Pancreas (tissue), 10 donors: ENCODE measurements around the gene DAAM2. TPM values are rescaled to one million over a fixed set of nuclear protein-coding genes. Genes with fewer than 3 reads are reported as not detected.
A peak's percentile ranks its signal among the peaks of the same experiment; 100 is the strongest.

ENCODE experiments used
- ATAC-seq, 4 donors: fragments of 200-7000 bp; cut with Tn5 transposase; one replicate each; pipeline versions ENCODE4 v1.8.0 to v1.9.1; 2020; ENCODE audit warnings: mild to moderate bottlenecking in 4 of 4, moderate library complexity in 4 of 4
- DNase-seq, 6 donors: peaks; one replicate each; pipeline ENCODE4 v3.0.0-alpha.2; 2020
- FAIRE-seq: peaks from 2 replicates; lab custom pipeline; 2012; peaks lifted over from hg19 to GRCh38; lab: Jason Lieb, UNC
- H3K27ac ChIP-seq, 4 donors: fragments of 200-600 bp; sonication (generic); 1 replicate in 3 of 4; 2 replicates in 1 of 4; pipeline versions ENCODE4 v1.5.0 to v1.8.0; 2020
- H3K27me3 ChIP-seq, 4 donors: fragments of 200-600 bp; one replicate each; pipeline ENCODE4 v1.8.0; 2021
- H3K36me3 ChIP-seq, 3 donors: fragments of 200-600 bp; sonication (generic) in 1 of 3; one replicate each; pipeline versions ENCODE4 v1.5.0 to v1.8.0; 2020 to 2021
- H3K4me1 ChIP-seq, 3 donors: fragments of 200-600 bp; one replicate each; pipeline ENCODE4 v1.8.0; 2021
- H3K4me3 ChIP-seq, 4 donors: fragments of 200-600 bp; sonication (generic) in 2 of 4; one replicate each; pipeline versions ENCODE4 v1.5.0 to v1.8.0; 2020 to 2021
- H3K9me3 ChIP-seq, 4 donors: fragments of 200-600 bp; one replicate each; pipeline ENCODE4 v1.8.0; 2021
- WGBS, 2 donors: extraction: QIAGEN DNeasy Blood & Tissue Kit; methylation state at CpG; one replicate each; pipeline ENCODE4 v1.1.7; 2013; 5-methylcytosine and 5-hydroxymethylcytosine counted together
- intact Hi-C, 3 donors: fragments of 100-400 bp; cut with DNase I; formaldehyde crosslinking; loops; one replicate each; pipeline versions ENCODE4 v1.11.1 to v1.14.2; 2022
- polyA plus RNA-seq, 2 donors: library from polyadenylated mRNA; stranded (reverse); fragments of 200-250 nt; gene quantifications; one replicate each; pipeline ENCODE4 v1.2.3, GENCODE V29; 2013
- total RNA-seq, 6 donors: library from RNA; stranded (reverse); fragmentation: NEBNext Ultra II Directional in 4 of 6; extraction: Animal tissue kit (Norgen Biotek cat#: 25700) in 4 of 6; gene quantifications; one replicate each; pipeline versions ENCODE4 v1.2.1 to v1.2.4, GENCODE V29; 2021 to 2023
- TF ChIP-seq, protein P1 (sequence below), 4 donors: fragments of 200-600 bp; sonication (generic) in 3 of 4; IDR thresholded peaks; one replicate each; pipeline versions ENCODE4 v1.5.0 to v1.8.0; 2021; ENCODE audit warnings: antibody characterized with exemption in 4 of 4
- donor health status: healthy with polysubstance abuse.
- donor health status: DM: no; HTN: no; CAD: no; lungs with moderate emphysema.
- donor health status: DM: no; HTN: no; CAD: no.
- donor health status: control.
- donor health status: control.
- donor health status: Bipolar disorder and iron deficiency.
- donor health status: DM: yes; HTN: yes; CAD: no.
- donor health status: DM: no; HTN: no; CAD: no.
- donor health status: DM: no; HTN: no; CAD: no.
- donor health status: DM: yes; HTN: yes; CAD: no.

Gene DAAM2
- total and polyA plus RNA-seq, 8 donors: 4.0 to 10.5 (median 7.2) TPM

GRCh38 chr6:39923394-39923793 lies 131.2 kb downstream of the DAAM2 start:
- TF ChIP-seq, protein P1, sequence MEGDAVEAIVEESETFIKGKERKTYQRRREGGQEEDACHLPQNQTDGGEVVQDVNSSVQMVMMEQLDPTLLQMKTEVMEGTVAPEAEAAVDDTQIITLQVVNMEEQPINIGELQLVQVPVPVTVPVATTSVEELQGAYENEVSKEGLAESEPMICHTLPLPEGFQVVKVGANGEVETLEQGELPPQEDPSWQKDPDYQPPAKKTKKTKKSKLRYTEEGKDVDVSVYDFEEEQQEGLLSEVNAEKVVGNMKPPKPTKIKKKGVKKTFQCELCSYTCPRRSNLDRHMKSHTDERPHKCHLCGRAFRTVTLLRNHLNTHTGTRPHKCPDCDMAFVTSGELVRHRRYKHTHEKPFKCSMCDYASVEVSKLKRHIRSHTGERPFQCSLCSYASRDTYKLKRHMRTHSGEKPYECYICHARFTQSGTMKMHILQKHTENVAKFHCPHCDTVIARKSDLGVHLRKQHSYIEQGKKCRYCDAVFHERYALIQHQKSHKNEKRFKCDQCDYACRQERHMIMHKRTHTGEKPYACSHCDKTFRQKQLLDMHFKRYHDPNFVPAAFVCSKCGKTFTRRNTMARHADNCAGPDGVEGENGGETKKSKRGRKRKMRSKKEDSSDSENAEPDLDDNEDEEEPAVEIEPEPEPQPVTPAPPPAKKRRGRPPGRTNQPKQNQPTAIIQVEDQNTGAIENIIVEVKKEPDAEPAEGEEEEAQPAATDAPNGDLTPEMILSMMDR (IDR thresholded peaks at IDR 0.05): no peak
- intact Hi-C loops: no loop called here
- 36 to 58% methylated on average over 5 of the region's 5 CpGs for WGBS, 2 donors
- FAIRE-seq (no peak), DNase-seq (peak; percentile 37 to 95 (median 85)), ATAC-seq (peak; percentile 63 to 94 (median 88))
- peak overlapping the region in 2 of 4 donors; percentile 45 to 78 for H3K27ac ChIP-seq
- H3K4me1 ChIP-seq: peaks cover 0 to 30% (median 8%) of the 10 kb centered on the region in 3 donors
- H3K4me3 ChIP-seq: no peak overlapping the region
- H3K27me3 ChIP-seq: no peaks in the 10 kb centered on the region
- no peaks in the 10 kb centered on the region for H3K9me3 ChIP-seq
- H3K36me3 ChIP-seq: peaks cover 0 to 6% (median 0%) of the 10 kb centered on the region in 3 donors

GRCh38 chr6:39923861-39924260 lies 131.7 kb downstream of the DAAM2 start:
- peak overlapping the region in 2 of 4 donors; percentile 45 to 78 for H3K27ac ChIP-seq
- no peaks in the 10 kb centered on the region for H3K9me3 ChIP-seq
- DNase-seq: no peak
- no peaks in the 10 kb centered on the region for H3K27me3 ChIP-seq
- no peak overlapping the region for H3K4me3 ChIP-seq
- FAIRE-seq: no peak
- H3K36me3 ChIP-seq: peaks cover 0 to 6% (median 0%) of the 10 kb centered on the region in 3 donors
- 71% methylated on average over 6 of the region's 6 CpGs for WGBS, 2 donors
- peak in 1 of 4 donors; percentile 16 for ATAC-seq
- H3K4me1 ChIP-seq: peaks cover 0 to 26% (median 8%) of the 10 kb centered on the region in 3 donors
- intact Hi-C loops: no loop called here
- TF ChIP-seq, protein P1 (IDR thresholded peaks at IDR 0.05): no peak

GRCh38 chr6:39924283-39924682 lies 132.1 kb downstream of the DAAM2 start:
- Histone ChIP-seq H3K4me1 (peaks cover 0 to 23% (median 8%) of the 10 kb centered on the region in 3 donors), H3K9me3 (no peaks in the 10 kb centered on the region), H3K27me3 (no peaks in the 10 kb centered on the region), H3K36me3 (peaks cover 0 to 6% (median 0%) of the 10 kb centered on the region in 3 donors), H3K27ac (peak overlapping the region in 1 of 4 donors; percentile 78), H3K4me3 (no peak overlapping the region)
- intact Hi-C loops: no loop called here
- TF ChIP-seq, protein P1 (IDR thresholded peaks at IDR 0.05): no peak
- WGBS, 2 donors: 48 to 60% methylated on average over 6 of the region's 6 CpGs
- FAIRE-seq (no peak), DNase-seq (no peak), ATAC-seq (peak in 1 of 4 donors; percentile 20)

DNA sequence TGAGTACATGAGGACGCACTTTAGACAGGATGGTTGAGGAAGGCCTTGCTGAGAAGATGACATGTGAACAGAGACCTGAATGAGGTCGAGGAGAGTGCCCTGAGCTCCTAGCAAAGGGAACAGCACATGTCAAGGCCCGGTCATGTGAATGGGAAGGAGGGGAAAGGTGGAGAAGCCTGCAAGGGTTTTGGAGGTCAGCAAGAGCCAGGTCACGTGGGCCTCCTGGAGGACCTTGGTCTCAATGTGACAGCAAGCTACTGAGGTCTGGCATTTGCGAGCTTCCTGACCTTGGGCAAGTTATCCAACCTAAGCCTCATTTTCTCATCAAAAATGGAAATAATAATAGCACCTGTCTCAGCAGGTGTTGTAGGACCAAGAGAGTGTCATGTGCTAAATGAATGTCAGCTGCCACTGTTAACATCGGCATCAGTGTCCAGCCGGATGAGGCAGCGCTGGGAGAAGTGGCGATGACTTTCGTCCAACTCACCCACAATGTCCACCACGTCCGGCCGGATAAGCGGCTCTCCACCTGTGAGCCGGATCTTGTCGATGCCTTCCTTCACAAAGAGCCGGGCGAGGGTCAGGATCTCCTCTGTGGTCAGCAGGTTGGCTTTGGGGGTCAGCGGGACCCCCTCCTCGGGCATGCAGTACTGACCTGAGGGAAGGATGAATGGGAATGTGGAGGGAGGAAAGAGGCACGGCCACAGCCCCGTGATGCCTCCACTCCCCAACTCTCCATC lies 133.2 kb downstream of the DAAM2 start:
- Histone ChIP-seq H3K36me3 (peaks cover 0 to 6% (median 0%) of the 10 kb centered on the region in 3 donors), H3K27me3 (no peaks in the 10 kb centered on the region), H3K4me1 (peaks cover 0 to 12% (median 12%) of the 10 kb centered on the region in 3 donors), H3K4me3 (no peak overlapping the region), H3K9me3 (no peaks in the 10 kb centered on the region), H3K27ac (no peak overlapping the region)
- intact Hi-C loops: no loop called here
- TF ChIP-seq, protein P1 (IDR thresholded peaks at IDR 0.05): no peak
- WGBS, 2 donors: 91 to 92% methylated on average over 22 of the region's 22 CpGs
- DNase-seq (no peak), FAIRE-seq (no peak), ATAC-seq (no peak)

DNA sequence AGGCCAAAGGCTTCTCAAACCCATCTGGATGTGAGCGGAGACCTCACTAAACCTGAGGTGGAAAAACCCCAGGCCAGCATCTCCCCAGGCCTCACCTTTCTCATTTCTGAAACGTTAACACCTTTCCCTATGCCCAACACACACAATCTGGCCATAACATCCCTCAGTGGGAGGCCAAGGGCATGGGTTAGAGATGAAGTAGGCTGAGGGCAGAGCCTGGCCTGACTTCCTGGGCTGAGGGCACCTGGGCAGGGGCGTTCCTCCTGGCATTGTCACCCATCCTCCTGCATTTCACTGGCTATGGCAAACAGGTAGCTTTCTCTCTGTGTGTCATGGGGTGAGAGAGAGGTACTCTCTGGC lies 133.7 kb downstream of the DAAM2 start:
- intact Hi-C loops: no loop called here
- Histone ChIP-seq H3K9me3 (no peaks in the 10 kb centered on the region), H3K27ac (no peak overlapping the region), H3K4me1 (peaks cover 0 to 12% (median 9%) of the 10 kb centered on the region in 3 donors), H3K27me3 (no peaks in the 10 kb centered on the region), H3K4me3 (no peak overlapping the region), H3K36me3 (peaks cover 0 to 6% (median 0%) of the 10 kb centered on the region in 3 donors)
- ATAC-seq: no peak
- no peak for FAIRE-seq
- TF ChIP-seq, protein P1 (IDR thresholded peaks at IDR 0.05): no peak
- no peak for DNase-seq
- WGBS, 2 donors: 88 to 92% methylated on average over 3 of the region's 3 CpGs
